Heart left ventricle (tissue), 16 donors: ENCODE data around the gene KRT222. TPM values are rescaled to one million over a fixed set of nuclear protein-coding genes. Genes with fewer than 3 reads are reported as not detected.
A peak's percentile ranks its signal among the peaks of the same experiment; 100 is the strongest.

Source experiments
- ATAC-seq, 4 donors: fragments of 200-7000 bp; cut with Tn5 transposase; one replicate each; pipeline ENCODE4 v1.9.1; 2020 to 2022; ENCODE audit warnings: moderate library complexity in 4 of 4, mild to moderate bottlenecking in 3 of 4, moderate number of reproducible peaks in 1 of 4
- DNase-seq, 5 donors: peaks; one replicate each; pipeline ENCODE4 v3.0.0-alpha.2; 2020
- H3K27ac ChIP-seq, 12 donors: fragments of 200-600 bp; sonication (generic) in 4 of 12; one replicate each; pipeline versions ENCODE4 v1.5.0 to v1.8.0; 2016 to 2022; ENCODE audit warnings: mild to moderate bottlenecking in 2 of 12
- H3K27me3 ChIP-seq, 9 donors: fragments of 200-600 bp; sonication (generic) in 2 of 9; one replicate each; pipeline versions ENCODE4 v1.5.1 to v1.8.0; 2016 to 2022; ENCODE audit warnings: mild to moderate bottlenecking in 3 of 9
- H3K36me3 ChIP-seq, 9 donors: fragments of 200-600 bp; sonication (generic) in 2 of 9; one replicate each; pipeline versions ENCODE4 v1.5.0 to v1.8.0; 2018 to 2022; ENCODE audit warnings: mild to moderate bottlenecking in 2 of 9
- H3K4me1 ChIP-seq, 12 donors: fragments of 200-600 bp; sonication (generic) in 4 of 12; one replicate each; pipeline versions ENCODE4 v1.5.0 to v1.8.0; 2016 to 2022; ENCODE audit warnings: mild to moderate bottlenecking in 3 of 12
- H3K4me3 ChIP-seq, 12 donors: fragments of 200-600 bp; sonication (generic) in 4 of 12; one replicate each; pipeline versions ENCODE4 v1.5.0 to v1.8.0; 2017 to 2022; ENCODE audit warnings: mild to moderate bottlenecking in 9 of 12, moderate library complexity in 4 of 12
- H3K9me3 ChIP-seq, 12 donors: fragments of 200-600 bp; sonication (generic) in 4 of 12; one replicate each; pipeline versions ENCODE4 v1.5.0 to v1.8.0; 2016 to 2022; ENCODE audit warnings: mild to moderate bottlenecking in 1 of 12
- POLR2A ChIP-seq, 2 donors: fragments of 450-650 bp; IDR thresholded peaks; one replicate each; pipeline ENCODE4 v1.6.1; 2017; ENCODE audit warnings: antibody characterized with exemption in 2 of 2, mild to moderate bottlenecking in 2 of 2, moderate library complexity in 2 of 2
- WGBS, 4 donors: extraction: QIAGEN DNeasy Blood & Tissue Kit in 2 of 4; methylation state at CpG; one replicate each; pipeline versions ENCODE4 v1.1.5 to v1.1.7; 2013 to 2018; 5-methylcytosine and 5-hydroxymethylcytosine counted together
- intact Hi-C, 10 donors: fragments of 100-400 bp; cut with DNase I; formaldehyde crosslinking; loops; one replicate each; pipeline versions ENCODE4 v1.11.1 to v1.14.2; 2022
- polyA plus RNA-seq, 2 donors: library from polyadenylated mRNA; stranded (reverse); fragments of 200-250 nt; gene quantifications; one replicate each; pipeline ENCODE4 v1.2.3, GENCODE V29; 2013
- total RNA-seq, 9 donors: library from RNA; depleted of rRNA in 2 of 9; stranded (reverse); fragments of >200 nt in 2 of 9; fragmentation: NEBNext Ultra II Directional in 3 of 9; extraction: Animal tissue kit (Norgen Biotek cat#: 25700) in 3 of 9; gene quantifications; one replicate each; pipeline versions ENCODE4 v1.1.0 to v1.2.4, GENCODE V29; 2016 to 2023
- TF ChIP-seq, protein P1 (sequence below), 12 donors: fragments of 200-600 bp; sonication (generic) in 4 of 12; IDR thresholded peaks; one replicate each; pipeline versions ENCODE4 v1.5.0 to v1.8.0; 2018 to 2022; ENCODE audit warnings: antibody characterized with exemption in 12 of 12, mild to moderate bottlenecking in 5 of 12
- donor health status: ischemic (EF 13 %, LVEDD 7.1; RV severe dilation, severe dysfunction).
- donor health status: healthy with polysubstance abuse.
- donor health status: DM: no; HTN: yes; CAD: no.
- donor health status: DM: no; HTN: no; CAD: no.
- donor health status: ischemic (EF 25% LVEDD 6.9; RV normal size, moderate dysfunction).
- donor health status: ischemic (EF 25% LVEDD 5.7; RV mildly dilated, moderate dysfunction).
- donor health status: healthy.
- donor health status: DM: yes; HTN: yes; CAD: no.
- donor health status: ischemic (EF 35%, LVEDD 5.7; RV mildly dilated, moderate dysfunction).
- donor health status: nonischemic (EF 11% LVEDD 7.7; RV severe dilation, severe dysfunction).
- donor health status: DM: yes; HTN: yes; CAD: no.
- donor health status: PGD.
- donor health status: ischemic (EF 29% LVEDD 5.4; RV normal size, mild dysfunction).
- donor health status: nonischemic (EF 23%, LVEDD 6.1; RV moderate dilation, normal function).

The KRT222 gene
- total and polyA plus RNA-seq, 11 donors, result 0.25 to 1.3 (median 0.96) TPM; not detected in 6

DNA sequence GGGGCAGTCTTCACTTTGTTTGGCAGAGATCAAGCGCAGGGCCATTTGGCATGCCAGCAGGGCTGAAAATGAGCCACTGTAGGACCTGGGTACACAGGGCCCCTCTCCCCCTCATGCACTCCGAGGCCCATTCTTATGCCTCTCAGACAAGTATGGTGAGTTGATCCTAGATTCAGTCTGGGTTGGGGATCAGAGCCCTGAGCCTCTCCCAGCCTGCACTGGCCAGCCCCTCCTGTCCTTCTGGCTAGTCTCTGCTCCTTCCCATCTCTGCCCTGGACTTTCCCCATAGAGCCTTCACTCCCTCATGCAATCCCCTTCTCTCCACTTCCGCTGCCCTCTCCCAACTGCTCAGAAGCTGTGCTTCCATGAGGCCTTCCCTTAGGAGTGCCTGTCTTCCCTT is 48.4 kb downstream of the KRT222 start:
- intact Hi-C loops, result loop anchor here in 7 of 10 donors (5.0 to 10.0 kb wide), 4 partner anchors 176 to 1048 kb away; partner anchors contain the start of gene KRT28 (in 1 of the 7)

DNA sequence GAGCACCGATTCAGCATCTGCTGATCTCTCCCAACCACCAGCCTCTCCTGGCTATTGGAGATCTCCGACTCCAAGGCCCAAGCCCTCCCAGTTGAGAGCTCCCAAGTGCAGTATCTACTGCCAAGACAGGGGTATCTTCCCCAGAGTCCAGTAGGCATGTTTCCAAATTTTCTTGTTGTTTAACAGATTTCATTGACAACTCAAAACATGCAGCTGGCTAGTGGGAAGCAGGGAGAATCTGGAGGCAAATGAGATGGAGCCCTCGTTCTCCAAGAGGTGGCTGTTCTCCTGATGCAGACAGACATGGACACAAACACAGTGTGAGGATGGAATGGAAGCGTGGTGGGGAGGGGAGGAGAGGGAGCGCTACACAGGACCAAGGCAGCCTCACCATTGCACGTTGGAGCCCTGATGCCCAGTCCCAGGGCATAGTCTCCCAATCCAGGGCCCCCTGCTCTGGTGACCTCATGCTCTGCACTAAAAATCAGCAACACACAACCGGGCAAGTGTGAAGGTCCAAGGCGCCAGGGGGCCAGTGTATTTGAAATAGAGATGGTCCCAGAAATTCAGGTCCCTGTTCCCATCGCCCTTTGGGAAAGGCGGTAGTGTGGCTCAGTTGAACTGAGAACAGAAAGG is 49.0 kb downstream of the KRT222 start:
- Histone ChIP-seq H3K4me3 (no peak overlapping the region), H3K27ac (no peak overlapping the region), H3K27me3 (peaks cover 0 to 47% (median 4%) of the 10 kb centered on the region in 9 donors), H3K4me1 (peaks cover 0 to 25% (median 0%) of the 10 kb centered on the region in 12 donors), H3K36me3 (no peaks in the 10 kb centered on the region), H3K9me3 (no peaks in the 10 kb centered on the region)
- ATAC-seq (no peak), DNase-seq (no peak)
- 75 to 84% (median 76%) methylated on average over 10 of the region's 10 CpGs for WGBS, 4 donors
- intact Hi-C loops, result loop anchor here in 7 of 10 donors (5.0 to 10.0 kb wide), 4 partner anchors 176 to 1049 kb away; partner anchors contain the start of gene KRT28 (in 1 of the 7)
- no peak for TF ChIP-seq POLR2A (IDR thresholded peaks at IDR 0.05)
- TF ChIP-seq, protein P1, sequence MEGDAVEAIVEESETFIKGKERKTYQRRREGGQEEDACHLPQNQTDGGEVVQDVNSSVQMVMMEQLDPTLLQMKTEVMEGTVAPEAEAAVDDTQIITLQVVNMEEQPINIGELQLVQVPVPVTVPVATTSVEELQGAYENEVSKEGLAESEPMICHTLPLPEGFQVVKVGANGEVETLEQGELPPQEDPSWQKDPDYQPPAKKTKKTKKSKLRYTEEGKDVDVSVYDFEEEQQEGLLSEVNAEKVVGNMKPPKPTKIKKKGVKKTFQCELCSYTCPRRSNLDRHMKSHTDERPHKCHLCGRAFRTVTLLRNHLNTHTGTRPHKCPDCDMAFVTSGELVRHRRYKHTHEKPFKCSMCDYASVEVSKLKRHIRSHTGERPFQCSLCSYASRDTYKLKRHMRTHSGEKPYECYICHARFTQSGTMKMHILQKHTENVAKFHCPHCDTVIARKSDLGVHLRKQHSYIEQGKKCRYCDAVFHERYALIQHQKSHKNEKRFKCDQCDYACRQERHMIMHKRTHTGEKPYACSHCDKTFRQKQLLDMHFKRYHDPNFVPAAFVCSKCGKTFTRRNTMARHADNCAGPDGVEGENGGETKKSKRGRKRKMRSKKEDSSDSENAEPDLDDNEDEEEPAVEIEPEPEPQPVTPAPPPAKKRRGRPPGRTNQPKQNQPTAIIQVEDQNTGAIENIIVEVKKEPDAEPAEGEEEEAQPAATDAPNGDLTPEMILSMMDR (IDR thresholded peaks at IDR 0.05), result no peak

More for the DNA sequence above, 48.4 kb downstream of the KRT222 start:
- no peak for ATAC-seq
- no peak overlapping the region for H3K27ac ChIP-seq
- TF ChIP-seq POLR2A (IDR thresholded peaks at IDR 0.05), result no peak
- peaks cover 0 to 25% (median 0%) of the 10 kb centered on the region in 12 donors for H3K4me1 ChIP-seq
- H3K36me3 ChIP-seq, result no peaks in the 10 kb centered on the region
- no peak overlapping the region for H3K4me3 ChIP-seq
- no peak for DNase-seq
- WGBS, 4 donors, result 64 to 93% (median 74%) methylated on average over 3 of the region's 3 CpGs
- no peaks in the 10 kb centered on the region for H3K9me3 ChIP-seq
- H3K27me3 ChIP-seq, result peaks cover 0 to 47% (median 4%) of the 10 kb centered on the region in 9 donors

DNA sequence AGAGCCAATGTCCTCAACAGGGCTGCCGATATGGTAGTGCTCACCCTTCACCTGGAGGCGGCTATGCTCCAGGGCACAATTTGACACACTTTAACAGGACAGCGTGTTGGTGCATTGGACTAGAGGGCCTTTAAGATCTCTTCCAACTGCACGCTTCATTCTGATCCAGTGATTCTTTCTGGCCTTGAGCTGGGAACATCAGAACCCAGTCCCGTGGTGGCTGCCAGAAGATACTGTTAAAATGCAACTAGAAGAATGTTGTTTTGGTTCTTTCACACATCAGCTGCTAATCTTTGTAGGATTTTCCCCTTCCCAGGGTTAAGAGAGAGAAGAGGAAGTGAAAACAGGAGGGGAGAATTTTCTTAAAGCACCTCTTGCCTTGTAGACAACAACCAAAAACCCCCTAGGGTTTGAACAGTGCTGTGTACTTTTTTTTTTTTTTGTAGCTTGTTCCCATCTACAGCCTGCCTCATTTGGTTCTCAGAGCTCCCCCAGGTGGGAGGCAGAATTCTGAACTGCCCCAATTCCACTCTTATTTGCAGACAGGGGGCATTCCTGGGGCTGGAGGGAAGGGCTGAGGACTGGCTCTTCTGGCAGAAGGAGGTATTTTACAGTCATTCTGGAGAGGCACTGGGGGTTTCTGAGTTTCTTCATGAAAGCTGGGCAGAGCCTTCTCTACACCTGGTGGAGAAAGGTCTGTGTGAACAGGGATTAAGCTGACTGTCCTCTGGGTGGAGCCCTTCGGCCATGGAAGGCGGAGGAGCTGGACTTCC is 49.7 kb downstream of the KRT222 start:
- Histone ChIP-seq H3K27ac (peak overlapping the region in 1 of 12 donors; percentile 32), H3K4me3 (no peak overlapping the region), H3K9me3 (no peaks in the 10 kb centered on the region), H3K27me3 (peaks cover 0 to 47% (median 4%) of the 10 kb centered on the region in 9 donors), H3K4me1 (peaks cover 0 to 24% (median 0%) of the 10 kb centered on the region in 12 donors), H3K36me3 (no peaks in the 10 kb centered on the region)
- no peak for TF ChIP-seq POLR2A (IDR thresholded peaks at IDR 0.05)
- TF ChIP-seq, protein P1 (IDR thresholded peaks at IDR 0.05), result peak in 9 of 12 donors; percentile 7 to 42 (median 24)
- intact Hi-C loops, result loop anchor here in 7 of 10 donors (5.0 to 10.0 kb wide), 4 partner anchors 177 to 1050 kb away; partner anchors contain the start of gene KRT28 (in 1 of the 7)
- peak in 2 of 4 donors; percentile 43 to 45 for ATAC-seq
- 66 to 73% (median 66%) methylated on average over 7 of the region's 7 CpGs for WGBS, 4 donors
- DNase-seq, result peak in 1 of 5 donors; percentile 39

DNA sequence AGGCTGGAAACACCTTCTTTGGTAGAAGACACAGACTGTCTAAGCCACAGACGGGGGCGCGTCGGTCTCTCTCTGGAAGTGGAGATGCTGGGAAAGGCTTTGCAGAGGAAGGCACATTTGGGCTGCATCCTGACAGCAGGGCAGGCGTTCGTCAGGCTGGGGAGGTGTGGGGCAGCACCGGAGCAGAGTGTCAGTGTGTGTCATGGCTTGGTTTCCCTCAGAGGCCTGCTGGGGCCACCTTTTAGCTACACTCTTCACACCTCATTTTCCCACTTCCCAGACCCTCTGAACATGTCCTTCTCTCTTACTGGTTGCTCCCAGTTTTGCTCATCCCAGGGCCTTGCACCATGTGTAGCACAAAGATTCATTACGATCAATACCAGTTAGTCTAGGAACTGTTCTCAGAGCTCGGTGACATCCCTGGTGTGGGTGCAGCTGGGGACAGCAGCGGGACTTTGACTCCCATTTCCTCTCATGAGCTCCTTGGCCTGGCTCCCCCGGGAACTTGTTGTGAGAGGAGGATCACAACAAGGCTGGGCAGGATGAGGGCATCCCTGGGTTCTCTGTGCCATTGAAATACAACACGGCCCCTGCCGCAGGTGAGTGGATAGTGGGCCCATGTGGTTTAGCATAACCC is 50.4 kb downstream of the KRT222 start:
- Histone ChIP-seq H3K4me1 (peaks cover 0 to 17% (median 0%) of the 10 kb centered on the region in 12 donors), H3K9me3 (no peaks in the 10 kb centered on the region), H3K27me3 (peaks cover 0 to 47% (median 4%) of the 10 kb centered on the region in 9 donors), H3K36me3 (no peaks in the 10 kb centered on the region), H3K4me3 (no peak overlapping the region), H3K27ac (peak overlapping the region in 1 of 12 donors; percentile 32)
- intact Hi-C loops, result loop anchor here in 7 of 10 donors (5.0 to 10.0 kb wide), 4 partner anchors 178 to 1050 kb away; partner anchors contain the start of gene KRT28 (in 1 of the 7)
- WGBS, 4 donors, result 73 to 81% (median 76%) methylated on average over 11 to 13 of the region's 13 CpGs
- ATAC-seq (peak in 1 of 4 donors; percentile 18), DNase-seq (no peak)
- TF ChIP-seq POLR2A (IDR thresholded peaks at IDR 0.05), result no peak
- TF ChIP-seq, protein P1 (IDR thresholded peaks at IDR 0.05), result no peak
